ENCODE measurements around the gene BCL6. TPM values are rescaled to one million over a fixed set of nuclear protein-coding genes. Genes with fewer than 3 reads are reported as not detected.

Gene BCL6
- total and polyA plus RNA-seq, 10 of the 15 experiments (the other 5 are each of a cell fraction or from before 2014, with no cell fraction given) = 0.04 to 0.85 (median 0.15) TPM

DNA sequence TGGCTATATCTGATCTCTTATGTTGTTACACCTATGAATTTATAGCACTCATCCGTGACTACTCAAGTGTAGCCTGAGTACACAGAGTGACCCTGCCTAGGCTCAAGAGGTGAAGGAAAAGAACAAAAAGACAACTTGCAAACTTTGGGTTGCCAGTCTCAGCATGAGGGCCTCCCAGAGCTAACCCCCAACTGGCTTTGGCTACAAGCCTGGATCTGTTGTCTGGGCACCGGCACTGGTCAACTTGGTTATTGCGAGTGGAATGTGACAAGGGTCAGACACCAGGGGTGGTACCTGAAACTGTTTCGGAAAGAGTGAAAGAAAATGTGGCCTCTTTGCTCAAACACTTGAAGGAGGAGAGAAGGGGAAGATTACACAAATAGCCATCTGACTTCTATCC is 49.5 kb upstream of the BCL6 start:
- Histone ChIP-seq H3K36me3 (ENCODE audit: control insufficient read depth in 2 of 2, insufficient read depth in 2 of 2, low read length in 1 of 2) (no peaks in the 10 kb centered on the region), H3K27ac (ENCODE audit: control insufficient read depth, insufficient read depth) (no peak overlapping the region), H3K4me2 (ENCODE audit: control insufficient read depth, insufficient read depth) (no peak overlapping the region), H2AFZ (ENCODE audit: control insufficient read depth, low read depth, low read length) (no peak overlapping the region), H3K9me3 (replicated peaks; ENCODE audit: control insufficient read depth, insufficient read depth, low read length) (no peaks in the 10 kb centered on the region; the same call in 2 of the 3 replicates), H4K20me1 (ENCODE audit: control insufficient read depth, insufficient read depth) (no peaks in the 10 kb centered on the region), H3K4me1 (ENCODE audit: control insufficient read depth, insufficient read depth, low read length) (peaks cover 10% of the 10 kb centered on the region; the same call in 1 of the 2 replicates), H3K4me3 (no peak overlapping the region), H3K9ac (ENCODE audit: control insufficient read depth, insufficient read depth, low read length) (no peak overlapping the region), H3K79me2 (ENCODE audit: control insufficient read depth, insufficient read depth, low read length) (no peaks in the 10 kb centered on the region), H3K27me3 (replicated peaks in 1 of 2; ENCODE audit: control insufficient read depth in 2 of 2, insufficient read depth in 2 of 2, low read length in 1 of 2) (peaks cover 3 to 8% of the 10 kb centered on the region in 2 experiments; a peak in 2 of 4 replicates)
- no peak for DNase-seq (ENCODE audit: low read depth, low spot score)
- no peak for ATAC-seq
- CTCF ChIA-PET = no interaction called here
- FAIRE-seq = no peak
- WGBS (ENCODE audit: insufficient coverage, insufficient replicate concordance, low lambda C conversion rate, missing lambda C conversion rate) = 72% methylated on average over 4 of the region's 4 CpGs
- TF ChIP-seq, protein P1, sequence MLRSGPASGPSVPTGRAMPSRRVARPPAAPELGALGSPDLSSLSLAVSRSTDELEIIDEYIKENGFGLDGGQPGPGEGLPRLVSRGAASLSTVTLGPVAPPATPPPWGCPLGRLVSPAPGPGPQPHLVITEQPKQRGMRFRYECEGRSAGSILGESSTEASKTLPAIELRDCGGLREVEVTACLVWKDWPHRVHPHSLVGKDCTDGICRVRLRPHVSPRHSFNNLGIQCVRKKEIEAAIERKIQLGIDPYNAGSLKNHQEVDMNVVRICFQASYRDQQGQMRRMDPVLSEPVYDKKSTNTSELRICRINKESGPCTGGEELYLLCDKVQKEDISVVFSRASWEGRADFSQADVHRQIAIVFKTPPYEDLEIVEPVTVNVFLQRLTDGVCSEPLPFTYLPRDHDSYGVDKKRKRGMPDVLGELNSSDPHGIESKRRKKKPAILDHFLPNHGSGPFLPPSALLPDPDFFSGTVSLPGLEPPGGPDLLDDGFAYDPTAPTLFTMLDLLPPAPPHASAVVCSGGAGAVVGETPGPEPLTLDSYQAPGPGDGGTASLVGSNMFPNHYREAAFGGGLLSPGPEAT (IDR thresholded peaks at IDR 0.05; ENCODE audit: low read depth) = no peak
- TF ChIP-seq CHD1 (IDR thresholded peaks at IDR 0.05; ENCODE audit: low read depth, low read length) (no peak), STAT1 (conservative IDR thresholded peaks at IDR 0.05) (no peak), WRNIP1 (IDR thresholded peaks at IDR 0.05; ENCODE audit: borderline replicate concordance, low read depth, low read length) (no peak), YBX1 (IDR thresholded peaks at IDR 0.05) (no peak), CBFB (IDR thresholded peaks at IDR 0.05; ENCODE audit: low read depth) (no peak), ZNF24 (IDR thresholded peaks at IDR 0.05) (no peak), BRCA1 (IDR thresholded peaks at IDR 0.05; ENCODE audit: low read depth, low read length) (no peak), TCF3 (IDR thresholded peaks at IDR 0.05; ENCODE audit: borderline replicate concordance, insufficient read depth, low read depth, low read length) (no peak)
- TF ChIP-seq, protein P2, sequence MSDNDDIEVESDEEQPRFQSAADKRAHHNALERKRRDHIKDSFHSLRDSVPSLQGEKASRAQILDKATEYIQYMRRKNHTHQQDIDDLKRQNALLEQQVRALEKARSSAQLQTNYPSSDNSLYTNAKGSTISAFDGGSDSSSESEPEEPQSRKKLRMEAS (IDR thresholded peaks at IDR 0.05; ENCODE audit: low read depth, low read length) = no peak
- TF ChIP-seq, protein P3, sequence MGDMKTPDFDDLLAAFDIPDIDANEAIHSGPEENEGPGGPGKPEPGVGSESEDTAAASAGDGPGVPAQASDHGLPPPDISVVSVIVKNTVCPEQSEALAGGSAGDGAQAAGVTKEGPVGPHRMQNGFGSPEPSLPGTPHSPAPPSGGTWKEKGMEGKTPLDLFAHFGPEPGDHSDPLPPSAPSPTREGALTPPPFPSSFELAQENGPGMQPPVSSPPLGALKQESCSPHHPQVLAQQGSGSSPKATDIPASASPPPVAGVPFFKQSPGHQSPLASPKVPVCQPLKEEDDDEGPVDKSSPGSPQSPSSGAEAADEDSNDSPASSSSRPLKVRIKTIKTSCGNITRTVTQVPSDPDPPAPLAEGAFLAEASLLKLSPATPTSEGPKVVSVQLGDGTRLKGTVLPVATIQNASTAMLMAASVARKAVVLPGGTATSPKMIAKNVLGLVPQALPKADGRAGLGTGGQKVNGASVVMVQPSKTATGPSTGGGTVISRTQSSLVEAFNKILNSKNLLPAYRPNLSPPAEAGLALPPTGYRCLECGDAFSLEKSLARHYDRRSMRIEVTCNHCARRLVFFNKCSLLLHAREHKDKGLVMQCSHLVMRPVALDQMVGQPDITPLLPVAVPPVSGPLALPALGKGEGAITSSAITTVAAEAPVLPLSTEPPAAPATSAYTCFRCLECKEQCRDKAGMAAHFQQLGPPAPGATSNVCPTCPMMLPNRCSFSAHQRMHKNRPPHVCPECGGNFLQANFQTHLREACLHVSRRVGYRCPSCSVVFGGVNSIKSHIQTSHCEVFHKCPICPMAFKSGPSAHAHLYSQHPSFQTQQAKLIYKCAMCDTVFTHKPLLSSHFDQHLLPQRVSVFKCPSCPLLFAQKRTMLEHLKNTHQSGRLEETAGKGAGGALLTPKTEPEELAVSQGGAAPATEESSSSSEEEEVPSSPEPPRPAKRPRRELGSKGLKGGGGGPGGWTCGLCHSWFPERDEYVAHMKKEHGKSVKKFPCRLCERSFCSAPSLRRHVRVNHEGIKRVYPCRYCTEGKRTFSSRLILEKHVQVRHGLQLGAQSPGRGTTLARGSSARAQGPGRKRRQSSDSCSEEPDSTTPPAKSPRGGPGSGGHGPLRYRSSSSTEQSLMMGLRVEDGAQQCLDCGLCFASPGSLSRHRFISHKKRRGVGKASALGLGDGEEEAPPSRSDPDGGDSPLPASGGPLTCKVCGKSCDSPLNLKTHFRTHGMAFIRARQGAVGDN (IDR thresholded peaks at IDR 0.05) = no peak
- SMC1A ChIA-PET (ENCODE audit: uncharacterized antibody, unreplicated experiment) = no interaction called here
- RAD21 ChIA-PET (ENCODE audit: unreplicated experiment) = no interaction called here
- BruUV-seq (replicated peaks) = no TSS peak
- POLR2A ChIA-PET = no interaction called here
- intact Hi-C loops (cut with micrococcal nuclease; ENCODE audit: unreplicated experiment) = no loop called here
- in situ Hi-C loops (cut with MboI) = no loop called here
